HG02588 (cell line): ENCODE results near the gene TOMT.

Source experiments
- ATAC-seq: cut with Tn5 transposase; IDR thresholded peaks from one replicate; pipeline ENCODE4 v1.9.1; 2021; ENCODE audit warnings: mild to moderate bottlenecking, moderate library complexity; ENCODE audit not compliant: unreplicated experiment

Gene TOMT

GRCh38 chr11:72085621-72086351, 19.9 kb upstream of the TOMT start:
- ATAC-seq, result no peak

GRCh38 chr11:72088076-72088808, 17.5 kb upstream of the TOMT start:
- ATAC-seq, result no peak

GRCh38 chr11:72091292-72091691, 14.4 kb upstream of the TOMT start:
- peak; percentile 46 for ATAC-seq

DNA sequence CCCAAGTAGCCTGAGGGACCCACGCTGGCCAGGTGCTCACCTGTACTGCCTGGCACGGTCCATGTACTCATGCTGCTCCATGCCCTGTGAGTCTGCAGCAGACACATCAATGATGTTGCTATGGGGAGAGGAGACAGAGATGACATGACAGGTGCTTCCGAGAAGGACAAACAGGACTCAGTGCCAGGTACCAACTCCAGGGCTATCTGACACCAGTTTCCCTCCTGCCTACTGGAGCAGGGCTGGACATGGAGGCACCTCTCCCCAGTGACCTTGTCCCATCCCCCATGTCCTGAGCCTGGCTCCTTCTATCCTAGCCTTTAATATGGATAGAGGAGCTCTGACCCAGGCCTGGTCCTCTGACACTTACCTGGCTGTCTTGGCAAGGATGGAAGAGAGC, 7.0 kb upstream of the TOMT start:
- no peak for ATAC-seq

DNA sequence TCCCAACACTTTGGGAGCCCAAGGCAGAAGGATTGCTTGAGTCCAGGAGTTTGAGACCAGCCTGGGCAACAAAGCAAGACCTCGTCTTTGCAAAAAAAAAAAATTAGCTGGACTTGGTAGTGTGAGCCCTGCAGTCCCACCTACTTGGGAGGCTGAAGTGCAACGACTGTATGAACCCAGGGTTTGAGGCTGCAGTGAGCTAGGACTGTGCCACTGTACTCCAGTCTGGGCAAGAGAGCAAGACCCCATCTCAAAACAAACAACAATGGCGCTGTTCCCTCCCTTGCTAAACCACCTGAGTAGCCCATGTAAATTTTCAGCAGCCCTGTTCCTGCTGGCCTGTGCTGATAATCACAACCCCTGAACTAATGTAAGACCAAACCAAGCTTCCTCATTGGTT, 5.7 kb upstream of the TOMT start:
- no peak for ATAC-seq

GRCh38 chr11:72100462-72100861, 5.3 kb upstream of the TOMT start:
- no peak for ATAC-seq

DNA sequence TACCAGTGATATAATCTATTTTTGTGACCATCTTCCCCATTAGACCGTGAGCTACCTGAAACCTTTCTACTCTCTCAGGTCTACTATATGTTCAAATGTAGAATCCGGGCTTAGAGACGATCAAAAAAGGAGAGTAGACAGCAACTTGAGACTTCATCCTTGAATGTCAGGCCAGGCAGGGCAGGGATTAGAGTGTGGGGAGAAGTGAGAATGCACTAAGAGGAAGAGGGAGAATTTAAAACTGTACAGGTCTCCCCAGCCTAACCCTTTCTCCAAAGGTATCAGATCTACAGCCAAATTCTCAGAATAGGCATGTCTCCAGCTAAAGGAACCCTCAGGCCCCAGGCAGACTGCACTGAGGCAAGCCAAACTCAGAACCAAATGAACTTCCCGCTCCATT, 3.6 kb upstream of the TOMT start:
- no peak for ATAC-seq

- ATAC-seq, result no peak
These were observed 3.1 kb upstream of the TOMT start for GRCh38 chr11:72102631-72102945.

- ATAC-seq, result peak; percentile 81
These were observed 2.6 kb upstream of the TOMT start, which contains the start of gene LAMTOR1 for GRCh38 chr11:72102946-72103753. Gene LAMTOR1, minus strand, starts transcription at chr11:72103297. Its CDS starts 73 bp downstream, at chr11:72103224.

DNA sequence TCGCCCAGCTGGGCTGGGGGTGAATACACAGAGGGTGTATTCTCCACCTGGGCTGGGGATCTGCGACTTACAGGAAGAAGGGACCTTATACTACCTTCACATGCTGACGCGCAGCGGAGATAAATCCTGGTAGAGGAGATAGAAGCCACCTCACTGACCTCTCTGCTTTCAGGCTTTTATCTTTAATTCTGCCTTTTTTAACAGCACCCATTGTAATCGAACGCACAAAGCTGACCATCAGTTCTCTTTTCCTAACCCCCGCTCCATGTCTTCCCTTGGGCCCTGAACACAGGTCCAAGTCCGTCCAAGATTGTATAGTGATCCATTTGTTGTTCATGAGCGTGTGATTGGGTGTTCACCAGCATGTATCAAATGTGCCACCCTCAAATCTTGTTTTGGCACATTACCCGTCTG, 2.0 kb upstream of the TOMT start:
- ATAC-seq, result no peak

DNA sequence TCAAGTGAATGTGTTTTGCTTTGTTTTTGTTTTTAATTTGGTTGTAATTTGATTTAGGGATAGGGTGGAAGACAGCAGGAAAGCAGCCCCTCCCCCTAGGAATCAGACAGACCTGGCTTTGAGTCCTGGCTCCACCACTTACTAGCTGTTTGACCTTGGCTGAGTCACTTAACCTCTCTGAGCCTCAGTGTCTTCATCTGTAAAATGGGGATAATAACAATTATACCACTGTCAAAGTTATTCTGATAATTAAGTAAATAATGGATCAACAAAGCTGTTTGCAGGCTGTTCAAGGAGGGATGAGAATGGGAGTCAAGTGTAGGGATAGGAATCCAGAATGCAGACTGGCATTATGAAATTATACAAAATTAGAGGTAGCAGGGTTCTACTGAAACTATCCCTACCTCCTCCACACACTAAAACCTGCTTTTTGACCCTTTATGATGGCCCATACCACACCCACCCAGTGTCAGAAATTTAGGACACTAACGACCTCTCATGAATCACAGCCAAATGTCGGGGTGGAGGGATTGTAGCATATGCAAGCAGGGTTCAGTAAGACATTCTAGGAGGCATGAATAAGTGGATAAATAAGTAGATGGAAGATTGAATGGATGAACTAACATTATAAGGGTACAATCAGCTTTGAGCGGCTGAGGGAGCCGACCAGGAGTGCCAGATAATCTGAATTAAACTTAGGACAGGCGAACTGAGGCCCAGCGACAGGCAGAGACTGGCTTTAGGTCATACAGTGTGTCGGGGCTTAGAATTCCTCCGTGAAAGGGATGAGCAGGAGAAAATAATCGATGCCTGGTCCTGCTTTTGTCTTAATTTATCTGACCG, 5.8 kb downstream of the TOMT start:
- peak; percentile 1 for ATAC-seq

DNA sequence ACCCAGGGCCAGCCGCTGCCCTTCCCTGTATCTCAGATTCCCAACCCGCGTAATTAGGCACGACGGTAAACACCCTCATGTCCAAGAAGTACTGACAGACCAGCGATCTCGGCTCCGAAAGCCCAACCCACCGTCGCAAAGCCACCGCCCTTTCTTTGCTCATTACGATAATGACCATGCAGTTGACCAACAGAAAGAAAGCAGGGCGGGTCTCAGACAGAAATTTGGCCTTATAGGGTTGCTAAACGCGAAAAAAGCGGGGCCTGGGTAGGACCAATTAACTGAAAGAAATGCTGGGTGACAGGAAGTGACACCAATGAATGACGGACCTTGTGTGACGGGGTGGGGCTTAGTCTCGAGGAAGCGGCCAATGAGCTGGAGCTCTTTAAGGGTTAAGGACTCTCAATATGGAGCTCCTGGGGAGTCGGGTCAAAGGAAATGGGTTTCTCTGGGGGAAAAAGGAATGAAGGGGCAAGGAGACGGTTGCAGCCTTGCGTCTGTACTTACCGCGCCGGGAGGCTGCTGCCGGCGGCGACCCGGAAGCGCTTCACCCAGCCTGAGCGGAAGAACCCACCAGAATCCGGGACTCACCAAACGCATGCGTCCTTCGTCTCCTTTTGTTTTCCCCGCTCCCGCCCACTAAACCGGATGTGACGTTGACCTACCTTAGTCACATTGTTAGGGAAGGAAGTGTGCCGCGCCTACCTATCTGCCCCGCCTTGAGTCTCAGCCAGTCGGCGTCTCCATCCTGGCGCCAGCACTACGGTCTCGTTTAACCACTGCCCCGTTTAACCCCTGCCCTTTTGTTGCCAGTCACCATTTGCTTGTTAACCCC, 6.6 kb downstream of the TOMT start, which contains the start of gene ANAPC15:
Gene ANAPC15 (minus strand): TSS at position 553 of the 835 bp plus-strand sequence. CDS start 1,419 bp downstream, outside the sequence.
- ATAC-seq, result peak; percentile 85

- no peak for ATAC-seq
These were observed 7.5 kb downstream of the TOMT start for GRCh38 chr11:72112978-72113808.

DNA sequence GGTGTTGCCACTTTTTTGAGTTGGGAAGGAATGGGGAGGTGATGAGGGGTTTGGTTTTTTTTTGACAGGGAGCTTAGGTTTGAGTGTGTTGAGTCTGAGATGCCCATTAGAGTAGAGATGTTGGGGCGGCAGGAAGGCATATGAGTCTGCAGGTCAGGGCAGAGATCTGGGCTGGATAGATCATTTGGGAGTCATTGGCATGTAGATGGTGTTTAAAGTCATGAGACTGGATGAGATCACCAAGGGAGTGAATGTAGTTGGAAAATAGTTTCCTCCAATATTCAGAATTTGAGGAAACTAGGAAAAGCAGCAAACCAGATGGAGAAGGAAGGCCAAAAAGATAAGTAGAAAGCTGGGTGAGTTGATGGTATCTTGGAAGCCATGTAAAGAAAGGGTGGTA, 8.8 kb downstream of the TOMT start:
- no peak for ATAC-seq

DNA sequence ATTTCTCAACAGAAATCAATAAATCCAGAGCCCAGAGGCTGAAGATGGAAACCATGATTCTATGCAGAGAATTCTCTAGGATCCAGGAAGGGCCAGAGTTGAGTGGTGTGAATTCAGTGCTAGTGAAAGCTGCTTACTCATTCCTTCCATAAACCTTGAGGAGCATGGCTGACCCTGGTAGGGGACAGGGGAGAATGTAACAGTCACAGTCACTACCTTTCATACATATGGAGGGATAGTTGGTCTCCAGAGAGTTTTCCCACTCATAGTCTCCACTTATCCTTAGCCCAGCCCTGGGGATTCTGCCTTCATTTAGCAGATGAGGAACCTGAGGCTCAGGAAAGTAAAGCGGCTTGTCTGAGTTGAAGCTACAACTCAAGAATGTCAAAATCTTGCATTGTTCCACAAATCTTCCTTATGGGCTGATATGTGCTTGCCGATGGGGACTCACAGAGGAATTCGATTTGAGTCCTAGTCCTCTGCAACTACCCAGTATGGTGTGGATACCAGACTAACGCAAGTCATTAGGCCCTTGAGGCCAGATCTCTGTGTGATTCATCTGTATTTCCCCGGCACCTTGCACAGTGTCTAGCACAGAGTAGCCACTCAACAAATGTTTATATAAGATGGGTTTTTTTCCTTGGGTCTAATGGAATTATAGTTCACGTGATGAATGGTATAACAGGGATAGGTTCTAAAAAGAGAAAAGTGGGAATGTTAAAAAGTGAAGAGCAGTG, 10.5 kb downstream of the TOMT start:
- ATAC-seq, result no peak

DNA sequence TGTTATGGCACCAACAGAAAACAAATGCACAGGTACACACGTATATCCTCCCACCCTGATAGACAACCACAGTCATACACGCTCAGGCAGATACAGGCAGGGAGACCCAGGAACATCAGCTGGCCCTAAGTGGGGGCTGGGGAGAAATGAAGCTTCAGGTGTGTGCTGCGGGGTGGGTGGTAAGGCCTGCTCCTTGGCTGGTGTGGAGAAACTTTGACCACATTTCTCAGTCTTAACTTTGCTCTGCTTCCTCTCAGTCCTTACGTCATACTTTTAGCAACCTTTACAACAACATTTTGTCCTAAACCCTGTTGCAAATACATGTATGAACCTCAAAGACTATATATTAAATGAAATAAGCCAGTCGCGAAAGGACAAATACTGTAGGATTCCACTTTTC, 13.5 kb downstream of the TOMT start:
- ATAC-seq, result no peak

- no peak for ATAC-seq
These were observed 15.2 kb downstream of the TOMT start for GRCh38 chr11:72120930-72121329.

- no peak for ATAC-seq
These were observed 16.9 kb downstream of the TOMT start for GRCh38 chr11:72122607-72123006.
